Measurements from ENCODE around the gene NPTXR.

DNA sequence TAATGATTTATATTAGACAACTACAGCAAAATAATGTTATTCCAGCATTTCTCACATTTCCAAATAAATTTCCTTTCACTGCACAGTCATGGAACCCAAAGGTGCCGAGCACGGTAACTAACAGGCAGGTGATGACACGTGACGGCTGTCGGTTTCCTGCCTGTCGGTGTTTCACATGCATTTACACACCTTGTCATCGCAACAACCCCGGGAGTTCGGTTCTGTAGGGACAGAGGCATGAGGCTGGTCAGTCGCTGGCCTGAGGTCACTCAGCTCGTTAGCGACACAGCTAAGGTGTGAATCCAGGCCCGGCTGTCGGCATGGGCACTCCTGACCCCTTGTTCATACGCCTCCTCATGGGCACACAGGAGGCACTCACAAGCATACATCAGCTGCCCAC is 59.8 kb downstream of the NPTXR start:
- no peak for TF ChIP-seq POLR2AphosphoS5 (IDR thresholded peaks at IDR 0.05; ENCODE audit: insufficient read depth, low read depth, low read length)
- no peak for TF ChIP-seq GATA2 (IDR thresholded peaks at IDR 0.05; ENCODE audit: insufficient read depth, insufficient read length, low read depth, low read length)
- no peak for TF ChIP-seq EZH2 (IDR thresholded peaks at IDR 0.05; ENCODE audit: borderline replicate concordance, low read depth, low read length, severe bottlenecking)
- TF ChIP-seq, protein P1, sequence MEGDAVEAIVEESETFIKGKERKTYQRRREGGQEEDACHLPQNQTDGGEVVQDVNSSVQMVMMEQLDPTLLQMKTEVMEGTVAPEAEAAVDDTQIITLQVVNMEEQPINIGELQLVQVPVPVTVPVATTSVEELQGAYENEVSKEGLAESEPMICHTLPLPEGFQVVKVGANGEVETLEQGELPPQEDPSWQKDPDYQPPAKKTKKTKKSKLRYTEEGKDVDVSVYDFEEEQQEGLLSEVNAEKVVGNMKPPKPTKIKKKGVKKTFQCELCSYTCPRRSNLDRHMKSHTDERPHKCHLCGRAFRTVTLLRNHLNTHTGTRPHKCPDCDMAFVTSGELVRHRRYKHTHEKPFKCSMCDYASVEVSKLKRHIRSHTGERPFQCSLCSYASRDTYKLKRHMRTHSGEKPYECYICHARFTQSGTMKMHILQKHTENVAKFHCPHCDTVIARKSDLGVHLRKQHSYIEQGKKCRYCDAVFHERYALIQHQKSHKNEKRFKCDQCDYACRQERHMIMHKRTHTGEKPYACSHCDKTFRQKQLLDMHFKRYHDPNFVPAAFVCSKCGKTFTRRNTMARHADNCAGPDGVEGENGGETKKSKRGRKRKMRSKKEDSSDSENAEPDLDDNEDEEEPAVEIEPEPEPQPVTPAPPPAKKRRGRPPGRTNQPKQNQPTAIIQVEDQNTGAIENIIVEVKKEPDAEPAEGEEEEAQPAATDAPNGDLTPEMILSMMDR (IDR thresholded peaks at IDR 0.05; ENCODE audit: extremely low read depth in 1 of 2, insufficient read depth in 1 of 2, low read depth in 1 of 2, low read length in 2 of 2) = no peak
- TF ChIP-seq POLR2A (IDR thresholded peaks at IDR 0.05; ENCODE audit: low read depth, low read length) = no peak
- TF ChIP-seq MYC (IDR thresholded peaks at IDR 0.05; ENCODE audit: low read depth, low read length) = no peak
- TF ChIP-seq JUN (IDR thresholded peaks at IDR 0.05; ENCODE audit: borderline replicate concordance, insufficient read depth, insufficient read length, low read depth) = no peak
- no peak for TF ChIP-seq FOS (IDR thresholded peaks at IDR 0.05; ENCODE audit: borderline replicate concordance, insufficient read depth, low read length)
